HL-60/S4 (cell line): Measurements from ENCODE around the gene ZNF621.

Experiments
- in situ Hi-C: fragments of 300-500 bp; cut with MboI; formaldehyde crosslinking; loops from 2 replicates; pipeline ENCODE4 v1.14.3; 2022; ENCODE audit warnings: low sequenced_read_pairs

Gene ZNF621

DNA sequence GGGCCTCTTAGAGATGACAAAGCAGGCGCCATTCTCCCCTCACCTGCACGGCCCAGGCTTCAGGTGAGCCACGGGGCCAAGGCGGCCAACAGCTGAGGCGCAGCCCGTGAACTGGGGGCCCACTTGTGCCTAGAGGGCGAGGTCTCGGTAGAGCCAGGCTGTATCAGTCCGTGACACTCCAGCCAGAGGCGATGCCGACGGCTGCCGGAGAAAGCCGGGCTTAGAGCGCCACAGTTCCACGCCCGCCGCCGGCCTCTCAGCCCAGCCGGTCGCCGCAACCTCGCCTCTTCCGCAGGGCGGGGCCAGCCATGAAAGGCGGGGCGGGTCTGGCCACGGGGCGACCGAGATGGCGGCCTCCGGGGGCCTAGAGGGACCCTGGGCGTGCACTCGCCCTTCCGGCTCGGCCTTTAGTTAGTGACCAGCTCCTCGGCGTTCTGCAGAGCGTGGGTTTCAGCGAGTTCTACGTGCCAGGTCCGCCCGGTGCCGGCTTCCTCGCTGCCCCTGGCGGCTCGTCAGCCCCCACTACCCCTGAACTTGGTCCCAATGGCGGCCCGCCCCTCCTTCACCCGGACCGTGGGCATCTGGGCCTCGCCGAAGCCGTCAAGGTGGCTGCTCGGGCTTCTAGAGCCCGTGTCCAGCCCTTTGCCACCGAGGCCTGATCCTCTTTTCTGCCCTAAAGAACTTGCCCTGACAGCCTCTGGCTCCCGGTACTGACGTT is at the start of gene ZNF621:
TSS of gene ZNF621 (plus strand) at position 393 of the 718 bp plus-strand sequence. CDS start 881 bp downstream, outside the sequence.
- in situ Hi-C loops, result no loop called here

DNA sequence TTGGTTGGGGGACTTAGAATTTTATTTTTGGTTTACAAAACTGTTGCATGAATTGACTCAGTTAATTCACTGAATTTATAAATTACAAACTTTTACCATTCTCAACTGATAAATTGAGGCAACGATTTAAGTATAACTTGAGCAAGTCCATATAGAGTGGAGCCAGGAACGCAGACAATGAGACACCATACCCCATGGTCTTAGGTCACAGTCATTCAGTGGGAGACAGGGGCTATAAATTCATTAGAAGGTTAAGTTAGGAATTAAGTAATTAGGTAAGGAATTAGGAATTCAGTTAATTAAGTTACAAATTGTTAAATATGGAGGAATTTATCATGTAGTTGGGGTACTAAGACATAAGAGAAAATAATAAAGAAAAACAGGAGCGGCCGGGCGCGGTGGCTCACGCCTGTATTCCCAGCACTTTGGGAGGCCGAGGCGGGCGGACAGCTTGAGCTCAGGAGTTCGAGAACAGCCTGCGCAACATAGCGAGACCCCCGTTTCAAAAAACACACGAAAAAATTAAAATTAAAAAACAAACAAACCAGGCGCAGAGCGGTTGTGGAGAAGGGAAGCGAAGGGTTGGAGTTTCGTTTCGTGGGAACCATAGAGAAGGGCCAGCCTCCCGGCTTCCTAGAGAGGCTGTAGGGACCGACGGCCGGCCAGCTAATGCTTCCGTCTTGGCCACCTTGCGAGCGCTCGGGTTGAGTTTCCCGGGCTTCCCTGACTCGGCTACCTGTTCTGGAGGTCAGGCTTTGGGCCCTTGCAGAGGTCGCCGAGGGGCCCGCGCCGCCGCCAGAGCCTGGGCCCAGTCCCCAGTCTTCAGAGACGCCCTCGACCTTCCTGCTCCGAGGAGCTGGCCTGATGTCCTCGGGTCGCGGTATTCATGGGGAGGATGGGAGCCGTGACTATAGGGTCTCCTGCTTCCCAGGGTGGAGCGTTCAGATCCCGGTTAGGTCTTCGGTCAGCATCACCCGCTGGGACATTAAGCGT is 48.0 kb upstream of the ZNF621 start, which contains the start of gene ZNF619:
TSS of gene ZNF619 (plus strand) at position 645 of the 993 bp plus-strand sequence. CDS start 858 bp downstream, outside the sequence.
- in situ Hi-C loops, result no loop called here

DNA sequence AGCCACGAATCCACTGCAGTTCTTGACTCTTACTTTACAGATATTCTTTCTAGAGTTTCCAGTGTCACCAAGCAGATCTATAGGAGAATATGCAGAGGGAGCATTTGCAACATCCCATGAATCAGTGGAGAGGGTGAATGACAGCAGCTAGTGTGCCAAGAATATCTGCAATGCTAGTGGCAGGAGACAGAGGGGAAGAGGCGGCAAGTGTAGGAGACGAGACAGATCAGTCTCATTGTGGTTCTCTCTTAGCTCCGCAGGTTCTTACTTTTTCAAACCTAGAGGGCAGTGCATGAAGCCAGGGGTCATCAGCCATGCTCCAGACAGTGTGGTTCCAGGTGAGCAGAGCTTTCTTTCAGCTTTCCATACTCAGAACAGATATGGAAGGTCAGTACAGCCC is 47.1 kb upstream of the ZNF621 start:
- in situ Hi-C loops, result no loop called here

DNA sequence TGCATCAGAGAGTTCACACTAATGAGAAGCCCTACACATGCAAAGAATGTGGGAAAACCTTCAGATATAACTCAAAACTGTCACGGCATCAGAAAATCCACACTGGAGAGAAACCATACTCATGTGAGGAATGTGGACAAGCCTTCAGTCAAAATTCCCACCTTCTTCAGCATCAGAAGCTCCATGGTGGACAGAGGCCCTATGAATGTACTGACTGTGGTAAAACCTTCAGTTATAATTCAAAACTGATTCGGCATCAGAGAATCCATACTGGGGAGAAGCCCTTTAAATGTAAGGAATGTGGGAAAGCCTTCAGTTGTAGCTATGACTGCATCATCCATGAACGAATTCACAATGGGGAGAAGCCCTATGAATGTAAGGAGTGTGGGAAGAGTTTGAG is 37.6 kb upstream of the ZNF621 start:
- in situ Hi-C loops, result no loop called here

DNA sequence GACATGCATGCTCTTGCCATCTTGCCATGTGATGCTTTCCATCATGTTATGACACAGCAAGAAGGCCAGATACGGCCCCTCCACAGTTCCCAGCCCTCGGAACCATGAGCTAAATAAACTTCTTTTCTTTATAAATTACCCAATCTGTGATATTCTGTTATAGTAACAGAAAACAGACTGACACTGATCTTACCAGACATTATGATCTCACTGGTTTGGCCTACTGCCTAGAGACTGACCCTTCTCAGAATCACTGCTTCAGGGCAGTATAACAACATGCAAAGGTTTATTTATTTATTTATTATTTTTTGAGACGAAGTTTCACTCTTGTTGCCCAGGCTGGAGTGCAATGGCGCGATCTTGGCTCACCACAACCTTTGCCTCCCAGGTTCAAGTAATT is 33.8 kb upstream of the ZNF621 start:
- in situ Hi-C loops, result no loop called here

DNA sequence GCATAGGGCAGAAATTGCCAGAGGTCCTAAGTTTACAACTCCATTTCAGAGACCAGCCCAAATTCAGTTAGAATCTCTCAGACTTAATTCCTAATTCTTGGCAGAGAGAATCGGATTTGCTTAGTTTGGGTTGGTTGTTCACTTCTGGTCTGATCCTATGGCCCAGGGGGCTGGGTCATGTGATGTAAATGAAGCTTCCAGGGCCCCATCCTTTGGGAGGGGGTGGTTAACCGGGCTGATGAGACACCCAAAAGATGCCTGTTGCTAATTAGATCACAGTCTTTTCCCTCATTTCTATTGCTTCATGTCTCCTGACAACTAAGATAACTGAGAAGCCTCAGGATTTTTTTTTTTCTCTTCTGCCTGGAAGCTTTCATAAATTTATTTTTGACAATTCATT is 30.1 kb upstream of the ZNF621 start:
- in situ Hi-C loops, result no loop called here

DNA sequence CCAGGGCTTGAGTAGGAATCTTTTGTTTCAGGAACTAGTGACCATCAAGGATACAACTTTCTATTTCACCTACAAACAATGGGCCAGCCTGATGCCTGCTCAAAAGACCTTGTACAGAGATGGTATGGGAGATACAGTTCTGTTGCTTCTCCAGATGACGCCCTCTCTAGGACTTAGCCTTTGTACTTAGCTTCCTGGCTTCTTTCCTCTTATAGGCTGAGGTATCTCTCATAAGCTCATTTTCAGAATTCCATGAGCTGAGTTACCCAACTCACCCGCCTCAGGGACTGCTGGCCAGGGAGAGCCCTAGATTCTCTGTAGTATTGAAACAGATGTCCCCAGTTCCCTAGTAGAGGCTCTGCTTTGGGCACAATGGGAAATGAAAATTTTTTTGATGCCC is 27.5 kb upstream of the ZNF621 start:
- in situ Hi-C loops, result no loop called here

DNA sequence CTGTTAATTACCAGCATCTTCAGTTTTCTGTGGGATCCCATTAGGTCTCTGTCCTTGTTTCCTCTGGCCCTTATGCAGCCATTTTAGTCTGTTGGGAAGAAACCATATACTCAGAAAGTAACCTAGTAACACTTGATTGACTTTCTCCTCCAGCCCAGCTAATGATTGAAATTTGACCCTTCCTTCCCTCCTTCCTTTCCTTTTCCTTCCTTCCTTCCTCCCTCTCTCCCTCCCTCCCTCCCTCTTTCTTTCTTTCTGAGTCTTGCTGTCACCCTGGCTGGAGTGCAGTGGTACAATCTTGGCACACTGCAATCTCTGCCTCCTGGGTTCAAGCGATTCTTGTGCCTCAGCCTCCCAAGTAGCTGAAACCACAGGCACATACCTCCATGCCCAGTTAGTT is 24.8 kb upstream of the ZNF621 start:
- in situ Hi-C loops, result no loop called here

DNA sequence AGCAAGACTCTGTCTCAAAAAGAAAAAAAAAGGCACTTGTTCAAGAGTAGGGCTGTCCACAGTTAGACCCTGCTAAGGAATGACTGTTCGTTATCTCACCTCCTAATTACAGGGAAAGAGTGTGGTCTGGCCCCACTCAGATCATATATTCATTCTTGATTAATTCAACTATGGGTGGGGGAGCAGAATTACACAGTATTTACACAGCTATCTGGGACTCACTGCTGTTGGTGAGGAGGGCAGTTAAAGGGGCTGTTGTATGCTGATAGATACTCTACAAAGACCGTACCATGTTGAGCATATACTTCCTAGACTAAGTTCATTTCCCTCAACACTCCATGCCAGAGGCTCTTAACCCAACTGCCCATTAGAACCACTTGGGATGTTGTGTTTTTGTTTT is 22.7 kb upstream of the ZNF621 start:
- in situ Hi-C loops, result no loop called here

DNA sequence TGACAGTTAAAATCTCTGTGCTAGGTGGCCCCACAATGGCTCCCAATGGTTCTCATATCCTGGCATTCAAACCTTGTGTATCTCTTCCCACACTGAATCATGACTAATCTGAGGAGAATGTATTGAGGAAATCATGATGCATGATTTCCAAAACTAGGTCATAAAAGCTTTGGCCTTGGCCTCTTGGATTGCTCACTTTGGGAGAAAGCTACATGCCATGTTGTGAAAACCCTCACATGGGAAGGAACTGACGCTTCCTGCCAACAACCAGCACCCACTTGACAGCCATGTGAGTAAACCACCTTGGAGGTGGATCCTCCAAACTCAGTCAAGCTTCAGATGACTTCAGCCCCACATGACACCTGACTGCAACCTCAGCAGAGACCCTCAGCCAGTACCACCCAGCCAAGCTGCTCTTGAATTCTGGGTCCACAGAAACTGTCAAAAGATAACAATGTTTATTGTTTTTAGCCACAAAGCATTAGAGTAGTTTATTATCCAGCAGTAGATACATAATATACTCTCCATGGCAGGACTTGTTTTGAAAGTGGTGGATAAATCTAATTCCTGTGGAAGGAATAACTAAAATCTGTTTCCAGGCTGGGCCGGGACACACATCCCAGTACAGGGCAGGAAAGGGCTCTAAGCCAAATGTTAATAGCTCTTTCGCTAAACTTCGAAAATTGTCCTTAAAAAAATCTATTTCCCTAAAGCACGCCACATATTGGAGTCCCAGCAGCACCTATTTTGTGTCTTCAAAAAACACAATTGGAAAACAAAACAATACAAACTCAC is 19.9 kb upstream of the ZNF621 start:
- in situ Hi-C loops, result no loop called here

DNA sequence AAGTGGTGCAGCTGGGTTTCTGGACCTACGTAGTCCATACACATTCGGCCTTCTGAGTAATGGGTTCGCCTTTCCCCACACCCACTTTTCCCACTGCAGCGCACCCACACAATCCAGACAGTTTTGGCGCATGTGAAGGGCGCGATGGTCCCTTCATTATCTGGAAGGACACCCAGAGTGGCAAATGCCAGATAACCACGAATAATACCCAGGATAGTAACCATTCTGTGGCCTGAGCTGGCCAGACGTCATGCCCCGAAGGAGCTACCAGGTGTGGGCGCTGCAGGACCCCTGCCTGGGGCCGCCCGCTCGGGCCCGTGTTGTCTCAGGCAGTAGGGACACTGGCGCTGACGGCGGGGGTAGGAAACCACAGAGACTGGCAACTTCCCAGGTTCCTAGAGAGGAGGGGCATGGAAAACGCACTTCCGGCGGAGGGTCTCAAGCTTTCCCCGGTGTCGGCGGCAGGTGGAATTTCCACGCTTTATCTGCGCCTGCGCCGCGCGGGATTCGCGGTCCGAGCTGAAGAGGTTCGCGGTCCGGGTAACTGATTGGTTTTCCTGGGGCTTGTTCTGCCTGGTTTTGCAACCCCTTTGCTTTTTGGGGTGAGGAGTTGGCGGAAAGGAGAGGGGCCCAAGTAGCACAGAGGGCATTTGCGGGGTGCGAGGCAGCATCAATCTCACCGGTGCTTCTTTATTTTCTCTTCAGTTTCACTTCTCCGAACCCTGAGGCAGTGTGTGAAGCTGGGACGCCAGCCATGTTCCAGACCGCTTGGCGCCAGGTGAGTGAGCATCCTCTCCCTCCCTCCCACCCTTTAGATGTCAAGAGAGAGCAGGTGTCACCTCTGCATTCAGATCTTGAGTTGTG is 18.9 kb upstream of the ZNF621 start, which contains the start of gene ZNF620:
TSS of gene ZNF620 (plus strand) at position 441 of the 864 bp plus-strand sequence. CDS start at position 755, 314 bp downstream.
- in situ Hi-C loops, result no loop called here

DNA sequence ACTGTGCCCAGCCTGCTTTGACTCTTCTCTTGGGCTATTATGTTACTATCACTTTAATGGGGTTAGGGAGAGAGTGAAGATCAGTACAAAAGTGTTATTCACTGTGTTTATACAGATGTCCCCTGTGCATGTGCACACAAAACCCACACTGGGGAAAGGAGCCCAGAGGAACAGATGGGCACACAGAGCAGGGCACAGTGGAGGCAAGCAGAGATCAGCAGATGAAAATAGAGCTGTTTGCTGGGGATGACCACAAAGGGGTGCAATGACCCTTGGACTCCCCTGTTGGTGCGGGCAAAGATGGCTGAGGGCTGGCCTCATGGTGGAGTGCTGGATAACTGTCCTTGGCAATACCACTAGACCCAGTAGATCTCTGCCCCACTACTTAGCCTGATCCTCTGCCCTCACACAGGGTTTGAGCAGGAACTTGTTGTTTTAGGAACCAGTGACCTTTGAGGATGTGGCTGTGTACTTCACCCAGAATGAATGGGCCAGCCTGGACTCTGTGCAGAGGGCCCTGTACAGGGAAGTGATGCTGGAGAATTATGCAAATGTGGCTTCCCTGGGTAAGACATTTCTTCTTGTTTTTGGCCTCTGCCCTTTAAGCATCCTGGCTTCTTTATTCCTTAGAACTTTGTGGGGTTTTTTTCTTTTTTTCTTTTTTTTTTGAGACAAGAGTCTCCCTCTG is 13.6 kb upstream of the ZNF621 start:
- in situ Hi-C loops, result no loop called here

DNA sequence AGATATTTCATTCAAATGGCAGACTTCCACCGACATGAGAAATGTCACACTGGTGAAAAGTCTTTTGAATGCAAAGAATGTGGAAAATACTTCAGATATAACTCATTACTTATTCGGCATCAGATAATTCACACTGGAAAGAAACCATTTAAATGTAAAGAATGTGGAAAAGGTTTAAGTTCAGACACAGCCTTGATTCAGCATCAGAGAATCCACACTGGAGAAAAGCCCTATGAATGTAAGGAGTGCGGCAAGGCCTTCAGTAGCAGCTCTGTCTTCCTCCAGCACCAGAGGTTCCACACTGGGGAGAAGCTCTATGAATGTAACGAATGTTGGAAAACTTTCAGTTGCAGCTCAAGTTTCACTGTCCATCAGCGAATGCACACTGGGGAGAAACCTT is 8.6 kb upstream of the ZNF621 start:
- in situ Hi-C loops, result no loop called here

DNA sequence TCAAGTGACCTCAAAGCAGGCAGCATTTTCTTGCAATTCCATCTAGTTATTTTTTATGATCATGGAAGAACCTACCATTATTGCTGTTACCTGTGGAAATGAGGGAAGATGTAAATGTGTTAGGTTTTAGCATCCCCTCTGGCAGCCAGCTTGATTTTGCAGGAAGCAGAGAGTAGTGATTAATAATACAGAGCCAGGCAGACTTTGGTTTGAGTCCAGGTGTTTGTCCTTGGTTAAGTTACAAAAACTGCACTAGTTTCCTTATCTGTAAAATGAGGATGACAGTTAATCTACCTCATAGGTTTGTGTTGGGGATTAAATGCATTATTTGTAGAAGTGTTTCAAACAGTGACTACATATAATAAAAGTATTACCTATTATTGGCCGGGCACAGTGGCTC is 6.7 kb upstream of the ZNF621 start:
- in situ Hi-C loops, result no loop called here

DNA sequence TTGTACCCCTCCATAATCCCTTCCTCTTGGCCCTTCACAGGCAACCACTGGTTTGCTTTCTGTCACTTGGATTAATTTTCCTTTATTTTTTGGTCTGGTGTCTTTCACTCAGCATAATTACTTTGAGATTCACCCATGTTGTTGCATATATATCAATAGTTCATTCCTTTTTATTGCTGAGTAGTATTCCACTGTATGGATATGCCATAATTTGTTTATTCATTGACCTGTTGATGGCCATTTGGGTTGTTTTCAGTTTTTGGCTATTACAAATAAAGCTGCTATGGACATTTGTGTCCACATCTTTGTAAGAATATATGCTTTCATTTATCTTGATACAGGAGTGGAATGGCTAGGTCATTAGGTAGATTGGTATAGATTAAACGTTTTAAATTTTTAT is 5.9 kb upstream of the ZNF621 start:
- in situ Hi-C loops, result no loop called here

DNA sequence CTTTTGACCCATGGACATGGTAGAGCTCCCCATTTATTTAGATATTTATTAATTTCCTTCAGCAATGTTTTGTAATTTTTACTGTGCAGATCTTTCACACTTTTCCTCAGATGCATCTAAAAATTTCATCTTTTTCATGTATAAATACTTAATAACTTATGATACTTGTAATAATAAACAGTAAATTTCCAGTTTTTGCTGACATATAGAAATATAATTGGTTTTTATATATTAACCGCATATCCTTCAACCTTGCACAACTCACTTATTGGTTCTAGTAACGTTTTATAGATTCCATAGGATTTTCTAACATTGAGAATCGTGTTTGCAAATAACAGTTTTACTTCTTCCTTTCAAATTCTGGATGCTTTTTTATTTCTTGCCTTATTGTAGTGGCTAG is 3.5 kb upstream of the ZNF621 start:
- in situ Hi-C loops, result no loop called here

DNA sequence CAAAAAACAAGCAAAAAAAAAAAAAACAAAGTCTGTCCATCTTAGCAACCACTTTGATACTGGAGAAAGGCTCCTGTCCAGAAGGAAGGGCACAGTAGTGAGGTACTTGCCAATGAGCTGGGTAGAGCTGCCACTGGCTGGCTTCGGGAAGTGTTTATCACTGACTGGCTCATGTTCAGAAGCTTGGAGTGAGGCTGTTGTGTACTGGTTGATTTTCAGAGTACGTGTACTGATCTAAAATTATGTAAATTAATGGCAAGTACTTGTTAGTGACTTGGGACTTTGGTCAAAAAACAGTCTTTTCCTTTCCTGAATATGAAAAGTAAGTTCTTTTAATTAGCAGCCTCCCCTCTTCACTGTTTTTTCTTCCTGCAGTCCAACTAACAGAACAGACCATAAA is 979 bp upstream of the ZNF621 start:
- in situ Hi-C loops, result no loop called here

DNA sequence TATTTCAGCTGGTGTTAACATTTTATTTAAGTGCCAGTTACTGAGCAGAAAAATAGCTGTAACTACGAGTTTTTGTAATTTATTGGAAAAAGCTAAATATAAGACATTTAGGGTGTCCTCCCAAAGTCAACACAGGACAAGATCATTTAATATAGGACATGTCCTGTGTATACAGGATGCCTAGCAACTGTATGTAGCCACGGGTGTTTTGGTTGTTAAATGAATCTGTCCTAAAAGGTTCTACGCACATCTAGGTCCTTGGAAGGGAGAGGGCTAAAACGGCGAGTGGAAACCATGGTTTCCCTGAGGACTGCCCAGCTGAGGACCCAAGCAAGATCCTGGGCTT is 565 bp upstream of the ZNF621 start:
- in situ Hi-C loops, result no loop called here

DNA sequence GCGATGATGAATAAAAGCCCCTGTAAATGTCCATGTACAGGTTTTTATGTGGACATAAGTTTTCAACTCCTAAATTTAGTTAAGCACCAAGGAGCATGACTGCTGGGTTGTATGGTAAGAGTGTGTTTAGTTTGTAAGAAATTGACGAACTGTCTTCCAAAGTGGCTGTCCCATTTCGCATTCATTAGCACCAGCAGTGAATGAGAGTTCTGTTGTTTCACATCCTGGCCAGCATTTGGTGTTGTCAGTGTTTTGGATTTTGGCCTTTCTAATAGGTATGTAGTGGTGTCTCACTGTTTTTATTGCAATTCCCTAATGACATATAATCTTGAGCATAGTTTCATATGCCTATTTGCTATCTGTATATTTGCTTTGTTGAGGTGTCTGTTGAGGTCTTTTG is 3.7 kb downstream of the ZNF621 start:
- in situ Hi-C loops, result no loop called here

DNA sequence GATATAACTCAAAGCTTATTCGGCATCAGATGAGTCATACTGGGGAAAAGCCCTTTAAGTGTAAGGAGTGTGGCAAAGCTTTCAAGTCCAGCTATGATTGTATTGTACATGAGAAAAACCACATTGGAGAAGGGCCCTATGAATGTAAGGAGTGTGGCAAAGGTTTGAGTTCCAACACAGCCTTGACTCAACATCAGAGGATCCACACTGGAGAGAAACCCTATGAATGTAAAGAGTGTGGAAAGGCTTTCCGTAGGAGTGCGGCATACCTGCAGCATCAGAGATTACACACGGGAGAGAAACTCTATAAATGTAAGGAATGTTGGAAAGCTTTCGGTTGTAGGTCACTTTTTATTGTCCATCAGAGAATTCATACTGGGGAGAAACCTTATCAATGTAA is 7.5 kb downstream of the ZNF621 start:
- in situ Hi-C loops, result no loop called here
